Measurements from ENCODE around the gene KCNQ2. TPM values are rescaled to one million over a fixed set of nuclear protein-coding genes. Genes with fewer than 3 reads are reported as not detected.
A peak's percentile ranks its signal among the peaks of the same experiment; 100 is the strongest.

KCNQ2 gene
- total RNA-seq, 1 donor from 2014 or later, result 11.5 TPM

DNA sequence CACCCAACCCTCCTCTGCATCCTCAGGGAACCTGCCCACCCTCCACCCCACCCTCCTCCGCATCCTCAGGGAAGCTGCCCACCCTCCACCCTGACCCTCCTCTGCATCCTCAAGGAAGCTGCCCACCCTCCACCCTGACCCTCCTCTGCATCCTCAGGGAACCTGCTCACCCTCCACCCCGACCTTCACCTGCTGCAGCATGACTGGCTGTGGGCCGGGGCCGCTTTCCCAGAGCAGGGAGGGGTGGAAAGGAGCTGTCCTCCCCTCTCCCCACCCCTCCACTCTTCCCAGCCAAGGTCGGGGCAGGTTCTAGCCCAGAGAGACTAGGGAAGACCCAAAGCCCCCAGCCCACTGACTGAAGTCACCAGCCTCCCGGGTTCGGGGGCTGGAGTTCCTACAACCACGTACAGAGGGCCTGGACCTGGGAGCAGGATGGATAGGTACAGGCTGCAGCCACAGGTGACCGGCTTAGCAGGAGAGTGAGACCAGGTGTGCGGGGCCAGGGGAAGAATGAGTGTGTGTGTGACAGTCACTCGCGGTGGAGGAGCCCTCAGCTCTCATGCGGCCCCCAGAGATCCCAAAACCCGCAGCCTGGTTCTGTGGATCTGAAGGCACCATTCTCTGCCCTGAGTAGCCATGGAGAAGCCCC is 14.8 kb upstream of the KCNQ2 start:
- Mint-ChIP-seq H3K36me3 (ENCODE audit: low read depth, unreplicated experiment) (peaks cover 5% of the 10 kb centered on the region), H3K27me3 (ENCODE audit: low read depth, unreplicated experiment) (peaks cover 33% of the 10 kb centered on the region), H3K27ac (ENCODE audit: unreplicated experiment) (no peak overlapping the region), H3K4me1 (ENCODE audit: low read depth, unreplicated experiment) (no peaks in the 10 kb centered on the region), H3K4me3 (ENCODE audit: unreplicated experiment) (no peak overlapping the region), H3K9me3 (ENCODE audit: unreplicated experiment) (peaks cover 7% of the 10 kb centered on the region)
- Histone ChIP-seq H3K79me2 (ENCODE audit: insufficient read depth, low read length) (no peaks in the 10 kb centered on the region), H2AFZ (ENCODE audit: low read depth, low read length) (no peak overlapping the region), H3K27ac (ENCODE audit: low read depth, low read length) (no peak overlapping the region), H3K4me2 (ENCODE audit: low read length) (no peak overlapping the region), H3K9me3 (ENCODE audit: insufficient read depth, low read depth, low read length) (no peaks in the 10 kb centered on the region), H3K4me3 (ENCODE audit: insufficient read depth, low read depth, low read length) (no peak overlapping the region), H3K9ac (ENCODE audit: low read length) (no peak overlapping the region), H3K4me1 (ENCODE audit: insufficient read depth, low read length) (peaks cover 3% of the 10 kb centered on the region), H3K36me3 (ENCODE audit: insufficient read depth, low read length) (no peaks in the 10 kb centered on the region), H4K20me1 (ENCODE audit: insufficient read depth, low read length) (peaks cover 7% of the 10 kb centered on the region), H3K27me3 (ENCODE audit: insufficient read depth, low read length) (peaks cover 4% of the 10 kb centered on the region)
- TF ChIP-seq, protein P1, sequence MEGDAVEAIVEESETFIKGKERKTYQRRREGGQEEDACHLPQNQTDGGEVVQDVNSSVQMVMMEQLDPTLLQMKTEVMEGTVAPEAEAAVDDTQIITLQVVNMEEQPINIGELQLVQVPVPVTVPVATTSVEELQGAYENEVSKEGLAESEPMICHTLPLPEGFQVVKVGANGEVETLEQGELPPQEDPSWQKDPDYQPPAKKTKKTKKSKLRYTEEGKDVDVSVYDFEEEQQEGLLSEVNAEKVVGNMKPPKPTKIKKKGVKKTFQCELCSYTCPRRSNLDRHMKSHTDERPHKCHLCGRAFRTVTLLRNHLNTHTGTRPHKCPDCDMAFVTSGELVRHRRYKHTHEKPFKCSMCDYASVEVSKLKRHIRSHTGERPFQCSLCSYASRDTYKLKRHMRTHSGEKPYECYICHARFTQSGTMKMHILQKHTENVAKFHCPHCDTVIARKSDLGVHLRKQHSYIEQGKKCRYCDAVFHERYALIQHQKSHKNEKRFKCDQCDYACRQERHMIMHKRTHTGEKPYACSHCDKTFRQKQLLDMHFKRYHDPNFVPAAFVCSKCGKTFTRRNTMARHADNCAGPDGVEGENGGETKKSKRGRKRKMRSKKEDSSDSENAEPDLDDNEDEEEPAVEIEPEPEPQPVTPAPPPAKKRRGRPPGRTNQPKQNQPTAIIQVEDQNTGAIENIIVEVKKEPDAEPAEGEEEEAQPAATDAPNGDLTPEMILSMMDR (IDR thresholded peaks at IDR 0.05; ENCODE audit: insufficient read depth, low read depth, low read length), result no peak
- no peak for TF ChIP-seq EZH2 (IDR thresholded peaks at IDR 0.05; ENCODE audit: insufficient read depth, low read length)
- FAIRE-seq (no peak), DNase-seq (ENCODE audit: low read depth) (no peak)

DNA sequence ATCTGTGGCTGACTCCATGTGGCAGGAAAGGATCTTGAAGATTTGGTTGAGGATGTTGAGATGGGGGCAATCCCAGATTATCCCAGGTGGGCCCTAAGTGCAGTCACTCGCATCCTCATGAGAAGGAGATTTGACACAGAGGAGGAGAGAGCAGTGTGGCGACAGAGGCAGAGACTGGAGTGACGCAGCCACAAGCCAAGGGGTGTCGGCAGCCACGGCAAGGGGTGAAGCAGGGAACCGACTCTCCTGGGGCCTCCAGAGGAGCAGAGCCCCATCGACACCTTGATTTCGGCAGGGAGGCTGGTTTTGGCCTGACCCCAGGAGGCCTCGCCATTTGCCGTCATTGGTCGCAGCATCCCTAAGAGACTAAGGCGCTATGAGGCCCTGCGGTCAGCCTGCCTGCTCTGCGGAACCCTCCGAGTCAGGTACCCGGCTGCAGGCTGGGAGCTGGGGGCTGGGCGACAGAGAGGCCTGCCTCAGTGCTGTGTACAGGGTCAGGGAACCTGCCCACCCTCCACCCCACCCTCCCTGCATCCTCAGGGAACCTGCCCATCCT is 13.9 kb upstream of the KCNQ2 start:
- H3K9ac ChIP-seq (ENCODE audit: low read length), result no peak overlapping the region
- Mint-ChIP-seq H3K4me3 (ENCODE audit: unreplicated experiment) (no peak overlapping the region), H3K36me3 (ENCODE audit: low read depth, unreplicated experiment) (peaks cover 2% of the 10 kb centered on the region), H3K27me3 (ENCODE audit: low read depth, unreplicated experiment) (peaks cover 35% of the 10 kb centered on the region), H3K27ac (ENCODE audit: unreplicated experiment) (peak overlapping the region; percentile 81), H3K9me3 (ENCODE audit: unreplicated experiment) (peaks cover 3% of the 10 kb centered on the region), H3K4me1 (ENCODE audit: low read depth, unreplicated experiment) (no peaks in the 10 kb centered on the region)
- no peaks in the 10 kb centered on the region for H3K79me2 ChIP-seq (ENCODE audit: insufficient read depth, low read length)
- H3K27me3 ChIP-seq (ENCODE audit: insufficient read depth, low read length), result peaks cover 4% of the 10 kb centered on the region
- no peak overlapping the region for H3K4me2 ChIP-seq (ENCODE audit: low read length)
- TF ChIP-seq EZH2 (IDR thresholded peaks at IDR 0.05; ENCODE audit: insufficient read depth, low read length), result no peak
- TF ChIP-seq, protein P1 (IDR thresholded peaks at IDR 0.05; ENCODE audit: insufficient read depth, low read depth, low read length), result no peak
- H3K9me3 ChIP-seq (ENCODE audit: insufficient read depth, low read depth, low read length), result no peaks in the 10 kb centered on the region
- DNase-seq (ENCODE audit: low read depth) (no peak), FAIRE-seq (no peak)
- H2AFZ ChIP-seq (ENCODE audit: low read depth, low read length), result no peak overlapping the region
- H3K36me3 ChIP-seq (ENCODE audit: insufficient read depth, low read length), result no peaks in the 10 kb centered on the region
- H4K20me1 ChIP-seq (ENCODE audit: insufficient read depth, low read length), result peaks cover 7% of the 10 kb centered on the region
- H3K4me3 ChIP-seq (ENCODE audit: insufficient read depth, low read depth, low read length), result no peak overlapping the region
- H3K4me1 ChIP-seq (ENCODE audit: insufficient read depth, low read length), result peaks cover 3% of the 10 kb centered on the region
- no peak overlapping the region for H3K27ac ChIP-seq (ENCODE audit: low read depth, low read length)
